GDM1 (cell line): Measurements from ENCODE around the gene DAB2IP.

Experiments
- DNase-seq: peaks from one replicate; lab custom pipeline; 2025; lab: John Stamatoyannopoulos, UW

The DAB2IP gene

DNA sequence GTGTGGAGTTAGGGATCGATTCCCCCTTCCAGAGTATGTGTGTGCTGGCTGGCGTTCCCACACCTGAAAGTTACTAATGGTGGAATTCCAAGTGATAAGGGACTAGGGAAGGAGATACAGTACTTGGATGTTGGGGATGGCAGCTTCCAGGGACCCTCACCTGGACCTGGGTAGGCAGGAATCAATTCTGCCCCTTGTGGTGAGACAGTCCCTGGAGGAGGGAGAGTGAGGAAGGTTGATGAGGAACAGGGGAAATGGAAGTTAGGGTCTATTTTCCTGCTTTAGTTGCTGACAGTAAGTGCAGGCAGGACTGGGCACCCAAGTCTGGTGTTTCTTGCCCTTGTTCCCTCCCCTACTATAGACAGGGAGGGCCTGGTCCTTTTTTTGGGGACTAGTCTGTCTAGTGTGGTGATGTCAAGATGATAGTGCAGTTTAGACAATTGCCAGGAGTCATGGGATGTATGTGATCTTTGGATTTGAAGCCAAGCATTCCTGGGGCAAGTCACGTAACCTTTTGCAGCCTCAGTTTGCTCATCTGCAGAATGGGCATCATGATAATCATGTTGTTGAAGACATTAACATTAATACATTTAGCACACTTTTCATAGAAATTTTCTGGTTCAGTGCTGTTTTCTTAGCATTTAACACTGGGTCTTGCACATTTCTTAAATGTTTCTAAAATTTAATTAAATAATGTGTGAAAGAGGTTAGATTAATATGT, 51.7 kb downstream of the DAB2IP start:
- DNase-seq: no peak

DNA sequence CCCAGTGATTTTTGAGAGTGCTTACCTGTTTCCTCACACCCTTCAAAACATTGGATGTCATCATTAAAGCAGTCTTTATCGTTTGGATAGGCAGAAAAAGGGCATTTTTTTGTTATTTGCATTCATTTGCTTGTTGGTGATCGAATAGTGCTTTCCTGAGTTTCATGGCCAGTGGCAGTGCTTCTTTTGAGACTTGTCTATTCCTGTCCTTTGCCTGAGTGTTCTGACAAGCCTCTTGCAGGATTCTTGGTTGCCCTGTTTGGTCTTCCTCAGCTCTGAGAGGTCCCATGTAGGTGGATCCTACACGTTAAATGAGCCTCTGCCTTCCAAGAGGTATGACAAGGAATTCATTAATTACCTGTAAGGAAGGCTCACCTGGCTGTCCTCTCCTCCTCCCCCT, 52.8 kb downstream of the DAB2IP start:
- DNase-seq: no peak

DNA sequence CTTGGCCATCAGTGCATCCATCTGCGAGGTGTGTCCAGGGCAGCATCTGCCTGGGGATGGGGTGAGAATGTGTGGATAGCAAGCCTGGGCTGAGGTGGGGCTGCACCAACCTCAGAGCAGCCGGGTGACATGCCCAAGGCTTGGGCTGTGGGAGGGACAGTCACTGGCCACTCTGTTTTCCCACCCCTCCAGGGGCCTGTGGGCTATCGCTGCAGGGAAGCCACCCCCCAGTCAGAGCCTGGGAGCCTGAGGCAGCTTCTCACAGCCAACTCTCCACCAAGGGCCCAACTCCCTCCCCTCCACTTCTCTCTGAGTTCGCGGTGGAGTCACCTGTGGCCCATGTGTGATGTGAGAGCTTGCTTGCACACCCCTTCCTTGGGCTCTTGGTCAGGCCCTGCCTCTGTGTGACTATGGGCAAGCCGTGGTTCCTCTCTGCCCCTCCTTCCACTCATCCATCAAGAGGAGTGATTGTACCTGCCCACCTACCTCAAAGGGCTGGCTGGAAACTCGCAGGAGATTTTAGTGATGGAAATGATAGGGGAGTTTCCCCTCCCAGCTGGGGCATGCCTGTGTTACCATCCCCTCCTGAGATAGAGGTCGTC, 54.8 kb downstream of the DAB2IP start:
- DNase-seq: no peak

GRCh38 chr9:121707477-121708424, 56.3 kb downstream of the DAB2IP start:
- DNase-seq: no peak

DNA sequence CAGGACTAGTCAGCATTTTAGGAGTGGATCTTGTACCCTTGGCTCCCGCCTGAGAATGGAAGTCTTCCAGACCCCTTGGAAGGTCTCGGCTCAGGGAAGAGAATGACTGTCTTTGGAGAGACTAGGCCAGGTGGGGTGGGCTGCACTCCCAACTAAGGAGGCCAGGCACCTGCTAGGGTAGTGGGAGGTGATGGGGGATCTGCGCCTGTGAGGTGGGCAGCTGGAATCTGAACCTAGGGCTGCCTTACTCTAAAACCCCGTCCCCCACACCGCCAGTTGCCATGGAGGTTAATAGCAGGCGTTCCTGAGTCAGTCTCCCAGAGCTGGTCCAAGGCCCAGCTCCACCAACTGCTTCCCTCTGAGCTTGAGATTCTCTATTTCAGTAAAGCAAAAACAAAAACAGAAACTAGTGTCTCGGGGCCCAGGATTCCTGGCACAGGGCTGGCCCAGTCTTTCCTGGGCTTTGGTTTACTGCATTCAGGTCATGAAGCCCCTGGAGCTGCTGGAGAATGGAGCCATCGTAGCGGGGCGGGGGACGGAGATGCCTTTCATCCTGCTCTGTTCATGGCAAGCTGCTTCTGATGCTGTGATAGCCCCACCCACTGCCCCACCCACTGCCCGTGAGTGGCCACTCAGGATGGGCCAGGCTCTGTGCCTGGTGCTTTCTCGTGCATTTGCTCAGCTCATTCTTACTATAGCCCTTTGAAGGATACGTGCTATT, 57.5 kb downstream of the DAB2IP start:
- DNase-seq: no peak

DNA sequence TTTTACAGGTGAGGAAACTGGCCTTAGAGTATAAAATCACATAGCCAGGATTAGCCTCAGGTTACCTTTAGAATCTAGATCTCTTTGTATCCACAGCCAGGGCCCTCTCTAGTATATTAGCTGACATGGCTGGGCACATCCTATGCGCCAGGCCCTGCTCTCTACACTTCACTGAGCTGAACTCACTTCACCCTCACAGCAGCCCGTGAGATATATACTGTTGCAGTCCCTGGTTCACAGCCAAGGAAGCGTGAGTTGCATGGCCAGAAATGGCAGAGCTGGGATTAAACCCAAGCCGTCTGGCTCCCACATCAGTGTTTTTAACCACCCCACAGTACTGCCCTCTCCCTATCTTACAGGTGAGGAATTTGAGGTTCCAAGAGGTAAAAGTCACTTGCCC, 58.4 kb downstream of the DAB2IP start:
- DNase-seq: no peak

- no peak for DNase-seq
Measured at GRCh38 chr9:121711281-121711680, 59.8 kb downstream of the DAB2IP start.

- DNase-seq: no peak
Measured at GRCh38 chr9:121711797-121712196, 60.4 kb downstream of the DAB2IP start.

- DNase-seq: no peak
Measured at GRCh38 chr9:121713400-121714070, 62.1 kb downstream of the DAB2IP start.

DNA sequence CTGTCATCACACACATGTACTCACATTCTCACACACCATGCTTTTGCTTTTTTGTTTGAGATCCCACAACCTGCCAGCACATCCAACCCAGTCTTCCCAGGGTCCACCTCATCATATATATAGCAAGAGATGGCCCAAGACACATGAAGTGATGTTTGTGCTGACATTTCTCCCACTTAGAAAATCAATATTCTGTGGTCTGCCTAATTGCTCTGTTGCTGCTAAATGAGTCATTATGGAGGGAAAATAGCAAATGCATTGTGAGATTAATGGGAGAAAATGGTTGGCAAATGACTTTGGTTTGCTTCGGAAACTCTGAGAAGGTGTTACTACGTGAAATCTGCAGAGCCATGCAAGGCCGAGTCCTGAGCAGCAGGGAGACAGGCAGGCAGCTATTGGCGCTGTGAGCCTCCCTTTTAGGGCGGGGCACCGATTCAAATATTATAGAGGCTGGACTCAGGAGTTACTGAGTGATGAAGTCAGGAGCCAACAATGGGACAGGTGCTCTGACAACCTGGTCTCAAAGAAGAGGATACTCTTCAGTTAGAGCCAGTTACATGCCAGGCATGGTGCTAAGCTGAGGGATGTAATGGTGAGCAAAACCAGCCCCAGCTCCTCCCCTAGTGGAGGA, 62.8 kb downstream of the DAB2IP start:
- no peak for DNase-seq

DNA sequence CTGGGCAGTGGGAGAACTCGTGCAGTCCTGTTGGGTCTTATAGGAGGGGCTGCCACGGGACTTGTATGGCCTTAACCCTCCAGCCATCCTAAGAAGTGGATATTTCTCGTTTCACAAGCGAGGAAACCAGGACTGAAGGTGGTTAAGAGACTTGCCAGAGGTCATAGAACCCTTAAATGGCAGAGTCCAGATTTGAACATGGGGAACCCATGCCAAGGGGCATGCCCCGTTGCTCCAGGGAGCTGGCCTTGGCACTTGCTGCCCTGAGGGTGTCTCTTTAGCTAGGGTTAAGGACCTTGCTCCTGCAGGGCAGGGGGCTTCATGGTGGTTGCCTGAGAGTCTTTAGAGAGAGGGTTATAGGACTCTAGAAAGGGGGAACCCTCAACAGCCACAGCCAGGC, 63.4 kb downstream of the DAB2IP start:
- no peak for DNase-seq

DNA sequence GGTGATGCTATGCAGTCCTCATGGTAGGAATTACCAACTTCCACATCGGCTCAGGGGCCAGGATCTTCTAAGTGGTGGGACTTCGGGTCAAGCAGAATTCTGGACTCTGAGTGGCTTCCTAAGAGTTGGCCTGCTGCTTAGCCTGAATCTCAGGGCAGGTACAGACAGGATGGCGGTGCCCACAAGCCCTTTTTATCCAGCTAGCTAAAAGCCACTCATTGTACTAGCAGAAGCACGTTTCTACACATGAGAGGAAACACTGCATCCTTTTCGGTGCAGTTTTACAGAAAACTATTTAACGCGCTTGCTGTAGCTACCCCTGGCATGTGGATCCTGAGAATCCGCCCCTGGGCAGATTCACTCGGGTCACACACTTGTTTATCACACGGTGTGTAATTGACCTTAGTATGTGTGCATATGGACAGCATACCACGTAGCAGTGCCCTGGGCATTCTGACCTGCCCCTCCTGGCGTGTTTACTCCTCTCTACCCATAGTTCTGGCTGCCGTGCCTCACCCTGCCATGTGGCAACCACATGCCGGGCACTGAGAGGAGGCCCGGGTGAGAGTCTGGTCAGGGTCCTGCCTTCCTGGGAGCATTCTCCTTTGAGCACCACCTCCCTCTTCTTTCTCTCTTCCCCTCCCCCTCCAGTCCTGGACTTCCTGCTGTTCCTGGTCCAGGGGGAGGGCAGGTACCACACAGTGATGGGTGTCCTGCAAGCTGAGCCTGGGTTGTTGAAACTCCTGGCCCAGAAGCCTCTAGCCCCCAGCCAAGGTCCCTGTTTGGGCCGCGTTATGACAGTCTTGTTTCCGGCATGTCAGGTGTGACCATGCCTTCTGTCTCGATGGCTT, 65.9 kb downstream of the DAB2IP start:
- DNase-seq: no peak

DNA sequence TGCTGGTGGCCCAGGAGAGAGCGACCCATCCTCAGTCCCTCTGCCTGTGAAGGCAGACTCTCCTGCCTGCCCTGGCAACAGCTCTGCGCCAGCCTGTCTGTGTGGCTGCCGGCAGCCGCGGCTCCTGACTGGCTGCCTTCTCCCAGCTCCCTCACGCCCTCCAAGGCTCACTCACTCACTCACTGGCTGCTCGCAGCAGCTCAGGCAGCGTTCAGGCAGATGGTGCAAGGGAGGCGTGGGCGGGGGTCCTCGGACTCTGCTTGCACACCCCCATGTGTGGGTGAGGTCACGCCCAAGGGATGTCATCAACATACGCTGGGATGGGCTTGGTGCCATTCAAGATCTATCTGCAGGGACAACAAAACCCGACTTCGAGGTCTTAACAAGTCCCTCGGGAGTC, 66.7 kb downstream of the DAB2IP start:
- no peak for DNase-seq

- no peak for DNase-seq
Measured at GRCh38 chr9:121718501-121718900, 67.1 kb downstream of the DAB2IP start.

DNA sequence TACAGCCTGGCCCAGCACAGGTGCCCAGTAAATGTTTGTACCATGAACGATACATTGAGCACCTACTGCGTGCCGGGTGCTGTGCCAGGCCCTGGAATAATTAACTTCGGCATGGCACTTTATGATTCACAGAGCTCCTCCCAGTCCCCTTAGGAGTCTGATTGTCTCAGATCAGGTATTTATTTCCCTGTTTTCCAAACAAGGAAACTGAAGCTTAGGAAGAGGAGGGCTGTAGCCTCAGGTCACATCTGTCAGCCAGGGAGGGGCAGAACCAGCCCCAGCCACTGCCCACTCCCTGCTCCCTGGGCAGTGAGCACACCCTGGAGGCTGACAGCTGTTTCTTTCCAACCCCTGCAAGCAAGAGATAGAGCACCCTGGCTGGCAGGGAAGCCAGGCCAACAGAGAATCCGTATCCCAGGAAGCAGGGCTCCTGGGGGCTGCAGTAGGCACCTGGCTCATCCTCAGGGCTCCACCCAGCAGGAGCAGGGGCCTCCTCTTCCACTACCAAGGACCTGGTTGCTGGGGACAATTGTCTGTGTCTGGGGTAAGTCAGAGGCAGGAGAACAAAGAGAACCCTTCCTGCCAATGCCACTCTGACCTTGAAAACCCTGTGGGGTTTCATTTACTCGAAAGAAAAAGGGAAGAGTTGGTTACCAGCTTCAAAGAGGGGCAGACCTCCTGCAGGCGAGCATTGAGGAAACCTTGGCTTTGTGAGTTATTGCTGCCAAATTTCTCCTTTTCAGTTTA, 69.0 kb downstream of the DAB2IP start:
- DNase-seq: no peak

DNA sequence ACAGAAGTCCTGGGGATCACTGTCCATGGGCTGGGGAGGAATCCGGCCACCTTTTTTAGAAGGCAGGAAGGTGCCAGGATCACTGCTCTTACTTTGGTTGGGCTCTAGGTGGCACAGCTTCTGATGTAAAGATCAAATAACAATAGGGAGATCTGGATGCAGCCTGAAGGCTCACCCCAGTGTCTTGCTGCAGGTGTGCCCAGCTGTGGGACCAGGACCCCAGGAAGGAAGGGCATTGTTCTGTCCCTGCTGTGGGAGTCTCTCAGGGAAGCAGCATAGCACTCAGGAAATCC, 69.6 kb downstream of the DAB2IP start:
- DNase-seq: no peak

- no peak for DNase-seq
Measured at GRCh38 chr9:121721770-121722169, 70.3 kb downstream of the DAB2IP start.

GRCh38 chr9:121725008-121725775, 73.8 kb downstream of the DAB2IP start:
- DNase-seq: no peak
